Suprapubic skin (tissue), 4 donors: ENCODE measurements around the gene RALGAPA2.

Experiments
- CTCF ChIP-seq, 2 donors: fragments of 200-600 bp in 1 of 2; fragments of 450-650 bp in 1 of 2; sonication (generic) in 1 of 2; IDR thresholded peaks; one replicate each; pipeline ENCODE4 v1.5.1; 2016 to 2019; ENCODE audit warnings: antibody characterized with exemption in 2 of 2, mild to moderate bottlenecking in 1 of 2, moderate library complexity in 1 of 2
- EP300 ChIP-seq: sonication (generic); formaldehyde crosslinking; IDR thresholded peaks from one replicate; pipeline ENCODE4 v1.6.1; 2017; ENCODE audit warnings: antibody characterized with exemption
- POLR2A ChIP-seq, 2 donors: fragments of 450-650 bp; IDR thresholded peaks; one replicate each; pipeline ENCODE4 v1.6.1; 2017; ENCODE audit warnings: antibody characterized with exemption in 2 of 2, mild to moderate bottlenecking in 2 of 2, moderate library complexity in 2 of 2
- POLR2AphosphoS5 ChIP-seq, 3 donors: sonication (generic); formaldehyde crosslinking; IDR thresholded peaks; one replicate each; pipeline ENCODE4 v1.6.1; 2017; ENCODE audit warnings: antibody characterized with exemption in 3 of 3

GRCh38 chr20:20629556-20630188 lies 82.8 kb downstream of the RALGAPA2 start:
- TF ChIP-seq CTCF (IDR thresholded peaks at IDR 0.05) (no peak), POLR2A (IDR thresholded peaks at IDR 0.05) (no peak), POLR2AphosphoS5 (IDR thresholded peaks at IDR 0.05) (no peak), EP300 (no peak)
